Activated naive CD4-positive, alpha-beta T cell treated with anti-CD3 and anti-CD28 coated beads, Interleukin-2, amount 10 ng/mL, durations not matched to agents 7 days and 5 days (primary cell): ENCODE data around the gene SLC2A11.

Source experiments
- CTCF ChIA-PET: fragments of 350-600 bp; sonication (Branson Sonifier 250); formaldehyde crosslinking; loops from one replicate; lab custom pipeline; 2021; ENCODE audit warnings: antibody characterized with exemption; lab: Charles Lee
- DNase-seq: peaks from one replicate; pipeline ENCODE4 v3.0.0-alpha.2; 2020
- H3K27ac Mint-ChIP-seq: one replicate; pipeline ENCODE4 v1.8.0; 2021; ENCODE audit warnings: mild to moderate bottlenecking, moderate library complexity, mixed read lengths
- H3K27me3 Mint-ChIP-seq: one replicate; pipeline ENCODE4 v1.8.0; 2021; ENCODE audit warnings: mild to moderate bottlenecking, mixed read lengths
- H3K36me3 Mint-ChIP-seq: one replicate; pipeline ENCODE4 v1.8.0; 2021; ENCODE audit warnings: mixed read lengths
- H3K4me1 Mint-ChIP-seq: one replicate; pipeline ENCODE4 v1.8.0; 2021; ENCODE audit warnings: mixed read lengths
- H3K4me3 Mint-ChIP-seq: one replicate; pipeline ENCODE4 v1.8.0; 2021; ENCODE audit warnings: mild to moderate bottlenecking, moderate library complexity, mixed read lengths
- H3K9me3 Mint-ChIP-seq: one replicate; pipeline ENCODE4 v1.8.0; 2021; ENCODE audit warnings: mixed read lengths

The SLC2A11 gene

DNA sequence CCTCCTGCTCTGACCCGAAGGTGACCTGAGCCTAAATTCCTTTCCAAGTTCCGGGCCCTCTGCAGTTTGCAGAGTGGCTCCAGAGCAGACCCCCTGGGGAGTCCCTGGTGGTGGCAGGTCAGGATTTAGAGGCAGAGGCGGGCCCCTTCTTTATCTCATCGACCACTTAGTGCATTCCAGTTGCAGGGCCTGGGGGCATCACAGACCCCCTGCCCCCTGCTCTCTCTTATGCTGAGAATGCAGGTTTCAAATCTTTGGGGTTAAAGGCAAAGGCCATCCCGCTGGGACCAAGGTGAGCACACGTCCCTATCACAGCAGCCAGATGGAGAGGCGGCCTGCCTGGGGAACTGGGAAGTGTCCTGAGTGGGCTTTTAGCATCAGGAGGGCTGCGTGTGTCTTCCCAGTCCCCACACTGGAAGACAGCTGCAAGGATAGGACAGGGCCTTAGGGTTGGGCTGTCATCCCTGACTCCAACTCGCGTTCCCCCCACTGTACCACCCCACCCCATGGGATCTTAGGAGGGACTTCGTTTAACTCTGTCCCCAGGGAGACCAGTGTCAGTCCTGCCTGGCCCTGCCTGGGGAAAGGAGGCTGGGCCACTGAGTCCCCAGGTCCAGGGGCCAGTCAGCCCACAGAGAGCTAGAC lies 30.2 kb upstream of the SLC2A11 start:
- DNase-seq = no peak
- Mint-ChIP-seq H3K9me3 (no peaks in the 10 kb centered on the region), H3K27ac (peak overlapping the region; percentile 70), H3K4me3 (no peak overlapping the region), H3K27me3 (no peaks in the 10 kb centered on the region), H3K36me3 (peaks cover 59% of the 10 kb centered on the region), H3K4me1 (peaks cover 31% of the 10 kb centered on the region)
- CTCF ChIA-PET = no interaction called here

DNA sequence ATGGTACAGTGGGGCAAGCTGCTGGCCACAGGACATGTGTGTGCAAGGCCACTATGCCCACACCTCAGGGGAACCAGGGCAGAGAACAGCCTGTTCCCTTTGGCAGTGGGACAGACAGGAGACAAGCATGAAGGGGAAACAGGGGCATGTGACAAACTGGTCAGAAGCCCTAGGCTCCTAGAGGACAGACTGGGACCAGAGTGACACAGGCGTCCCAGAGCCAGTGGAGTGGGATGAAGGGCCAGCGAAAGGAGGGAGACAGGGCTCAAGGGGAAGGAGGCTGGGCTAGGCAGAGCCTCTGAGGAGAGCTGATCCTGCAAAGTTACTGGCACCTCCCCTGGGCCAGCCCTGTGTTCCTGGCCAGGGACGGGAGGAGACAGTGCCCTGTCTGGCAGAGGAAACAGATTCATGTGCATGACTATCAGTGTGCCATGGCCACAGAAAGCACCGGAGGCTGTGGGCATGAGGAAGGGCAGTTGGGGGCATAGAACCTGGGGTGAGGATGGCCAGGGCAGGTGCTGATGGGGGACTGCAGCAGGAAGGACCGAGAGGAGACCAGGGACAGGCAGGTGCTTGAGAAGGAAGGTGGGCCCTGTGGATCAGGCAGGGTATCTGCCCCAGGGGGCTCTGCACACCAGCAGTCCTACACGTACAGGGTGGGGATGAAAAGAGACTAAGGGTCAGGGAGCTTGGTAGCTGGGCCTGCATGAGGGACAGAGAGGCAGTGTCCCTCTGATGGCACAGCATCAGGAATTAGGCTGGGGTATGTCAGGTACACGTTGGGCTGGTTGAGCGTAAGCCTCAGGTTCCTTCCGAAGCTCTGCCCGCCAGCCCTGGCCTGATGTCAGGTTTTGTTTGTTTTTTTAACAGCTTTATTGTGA lies 28.6 kb upstream of the SLC2A11 start:
- Mint-ChIP-seq H3K27me3 (no peaks in the 10 kb centered on the region), H3K9me3 (no peaks in the 10 kb centered on the region), H3K36me3 (peaks cover 45% of the 10 kb centered on the region), H3K4me1 (peaks cover 21% of the 10 kb centered on the region), H3K27ac (peak overlapping the region; percentile 53), H3K4me3 (no peak overlapping the region)
- CTCF ChIA-PET = no interaction called here
- DNase-seq = no peak

GRCh38 chr22:23829845-23830372 lies 27.8 kb upstream of the SLC2A11 start:
- Mint-ChIP-seq H3K9me3 (no peaks in the 10 kb centered on the region), H3K36me3 (peaks cover 39% of the 10 kb centered on the region), H3K27me3 (no peaks in the 10 kb centered on the region), H3K27ac (no peak overlapping the region), H3K4me1 (peaks cover 20% of the 10 kb centered on the region), H3K4me3 (no peak overlapping the region)
- DNase-seq = no peak
- CTCF ChIA-PET = no interaction called here

DNA sequence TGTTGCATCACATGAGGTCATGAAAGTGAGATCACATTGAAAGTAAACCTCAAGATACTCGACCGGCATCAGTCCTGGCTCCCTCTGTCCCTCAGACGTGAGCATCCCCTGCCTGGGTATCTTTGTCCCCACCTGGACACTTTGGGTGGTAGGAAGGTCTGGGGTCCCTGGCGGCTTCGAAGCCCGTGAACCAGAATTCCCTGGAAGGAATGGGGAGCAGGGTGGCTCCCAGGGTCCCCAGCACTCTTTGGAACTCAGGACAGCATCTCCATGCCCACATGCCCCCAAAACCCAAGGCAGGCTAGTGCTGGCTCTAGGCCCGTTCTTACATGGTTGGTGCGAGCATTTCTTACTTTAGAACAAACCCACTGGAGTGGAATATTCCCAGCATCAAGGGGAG lies 26.4 kb upstream of the SLC2A11 start:
- DNase-seq = no peak
- peaks cover 8% of the 10 kb centered on the region for H3K4me1 Mint-ChIP-seq
- H3K27ac Mint-ChIP-seq = no peak overlapping the region
- H3K9me3 Mint-ChIP-seq = no peaks in the 10 kb centered on the region
- H3K27me3 Mint-ChIP-seq = no peaks in the 10 kb centered on the region
- peaks cover 35% of the 10 kb centered on the region for H3K36me3 Mint-ChIP-seq
- H3K4me3 Mint-ChIP-seq = no peak overlapping the region
- CTCF ChIA-PET = no interaction called here

DNA sequence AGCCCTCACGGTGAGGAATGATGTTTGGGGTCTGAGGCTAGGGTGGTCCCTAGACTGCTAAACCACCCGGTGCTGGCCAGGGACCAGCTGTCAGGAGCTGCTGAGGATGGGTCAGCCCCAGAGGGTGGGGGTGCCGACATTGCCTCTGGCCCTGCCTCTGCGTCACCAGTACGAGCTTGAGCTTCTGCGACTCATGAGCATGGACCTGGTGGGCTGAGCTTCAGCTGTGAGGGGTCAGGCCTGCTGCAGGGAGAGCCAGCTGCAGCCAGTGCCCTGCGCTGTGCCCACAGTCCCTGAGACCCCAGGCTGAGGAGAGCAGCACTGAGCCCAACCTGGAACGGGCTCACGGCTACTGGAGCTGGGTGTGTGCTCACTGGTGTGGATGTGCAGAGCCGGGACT lies 25.9 kb upstream of the SLC2A11 start:
- H3K36me3 Mint-ChIP-seq = peaks cover 31% of the 10 kb centered on the region
- no peaks in the 10 kb centered on the region for H3K9me3 Mint-ChIP-seq
- no peak overlapping the region for H3K4me3 Mint-ChIP-seq
- no peak for DNase-seq
- CTCF ChIA-PET = interaction anchor here (0.9 kb wide), 1 partner anchor 26 kb away, joined by 3 read pairs; the partner anchor contains the start of gene SLC2A11
- no peak overlapping the region for H3K27ac Mint-ChIP-seq
- peaks cover 6% of the 10 kb centered on the region for H3K4me1 Mint-ChIP-seq
- H3K27me3 Mint-ChIP-seq = no peaks in the 10 kb centered on the region

DNA sequence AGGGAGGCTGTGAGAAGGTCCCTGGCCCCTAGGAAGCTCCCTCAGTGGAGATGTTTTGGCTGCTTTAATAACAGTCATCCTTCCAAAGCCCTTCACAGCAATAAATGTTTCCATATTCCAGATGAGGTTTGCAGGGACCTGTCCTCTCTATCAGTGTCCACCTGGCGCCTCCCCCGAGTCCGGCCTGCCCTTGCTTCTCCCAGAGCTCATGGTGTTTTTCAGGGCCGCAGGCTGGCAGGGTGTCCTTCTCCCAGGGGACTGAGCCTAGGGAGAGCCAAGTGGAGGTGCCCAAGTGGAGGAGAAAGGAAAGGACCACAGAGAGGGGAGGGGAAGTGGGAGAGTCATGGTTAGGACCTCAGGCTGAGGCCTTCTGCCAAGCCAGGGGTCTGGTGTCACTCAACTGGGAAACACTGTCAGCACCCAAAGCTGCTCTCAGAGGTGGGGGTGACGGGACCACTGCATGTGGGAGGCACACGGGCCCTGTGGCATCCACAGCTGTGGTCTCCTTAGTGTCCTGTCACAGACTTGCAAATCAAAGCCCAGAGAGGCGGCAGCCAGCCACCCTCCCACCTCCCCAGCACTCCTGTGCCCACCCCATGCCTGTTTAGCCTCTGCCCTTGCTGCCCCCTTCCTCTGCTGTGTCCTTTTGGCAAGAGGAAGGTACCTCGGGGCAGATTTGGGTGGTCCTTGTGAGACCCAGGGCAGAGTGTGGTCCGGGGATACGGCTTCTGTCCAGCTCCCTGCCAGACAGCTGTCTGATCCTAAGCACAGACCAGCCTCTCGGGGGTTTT lies 25.3 kb upstream of the SLC2A11 start:
- H3K27ac Mint-ChIP-seq = peak overlapping the region; percentile 19
- no peaks in the 10 kb centered on the region for H3K27me3 Mint-ChIP-seq
- H3K4me1 Mint-ChIP-seq = peaks cover 9% of the 10 kb centered on the region
- no peak overlapping the region for H3K4me3 Mint-ChIP-seq
- CTCF ChIA-PET = interaction anchor here (0.9 kb wide), 1 partner anchor 26 kb away, joined by 3 read pairs; the partner anchor contains the start of gene SLC2A11
- H3K9me3 Mint-ChIP-seq = no peaks in the 10 kb centered on the region
- DNase-seq = no peak
- peaks cover 30% of the 10 kb centered on the region for H3K36me3 Mint-ChIP-seq

DNA sequence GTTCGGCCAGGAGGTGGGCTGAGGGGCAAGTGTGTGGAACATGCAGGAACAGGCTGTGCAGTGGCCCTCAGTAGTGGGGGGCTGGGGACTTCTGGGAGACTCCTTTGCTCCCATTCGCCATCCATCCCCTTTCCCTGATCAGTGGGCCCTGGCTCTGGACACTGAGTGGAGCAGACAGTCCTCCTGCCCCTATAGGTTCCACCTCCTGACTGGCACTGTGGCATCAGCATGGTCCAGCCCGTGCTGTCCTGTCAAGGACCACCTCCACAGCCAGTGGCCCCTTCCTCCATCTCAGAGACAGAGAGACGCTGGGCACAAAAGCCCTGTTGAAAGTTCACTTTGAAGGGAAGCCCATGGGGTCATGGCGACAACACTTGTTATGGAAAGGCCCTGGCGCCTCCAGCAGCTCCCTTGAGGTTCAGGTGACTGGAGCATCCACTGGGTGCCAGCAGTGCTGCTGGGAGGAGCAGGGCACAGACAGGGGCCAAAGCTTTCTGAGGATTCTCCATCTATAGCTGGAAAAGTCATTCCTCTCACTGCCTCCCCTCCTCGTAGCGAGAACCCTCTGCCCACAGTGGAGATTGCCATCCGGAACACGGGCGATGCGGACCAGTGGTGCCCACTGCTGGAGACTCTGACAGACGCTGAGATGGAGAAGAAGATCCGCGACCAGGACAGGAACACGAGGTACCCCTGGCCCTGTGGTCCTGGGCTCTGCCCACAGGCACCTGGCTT lies 24.5 kb upstream of the SLC2A11 start:
- Mint-ChIP-seq H3K27ac (no peak overlapping the region), H3K4me3 (no peak overlapping the region), H3K36me3 (peaks cover 35% of the 10 kb centered on the region), H3K27me3 (no peaks in the 10 kb centered on the region), H3K9me3 (no peaks in the 10 kb centered on the region), H3K4me1 (peaks cover 14% of the 10 kb centered on the region)
- DNase-seq = no peak
- CTCF ChIA-PET = no interaction called here

GRCh38 chr22:23833911-23834317 lies 23.8 kb upstream of the SLC2A11 start:
- H3K27me3 Mint-ChIP-seq = peaks cover 1% of the 10 kb centered on the region
- no peaks in the 10 kb centered on the region for H3K9me3 Mint-ChIP-seq
- DNase-seq = peak; percentile 19
- H3K36me3 Mint-ChIP-seq = peaks cover 31% of the 10 kb centered on the region
- no peak overlapping the region for H3K27ac Mint-ChIP-seq
- H3K4me1 Mint-ChIP-seq = peaks cover 17% of the 10 kb centered on the region
- CTCF ChIA-PET = no interaction called here
- no peak overlapping the region for H3K4me3 Mint-ChIP-seq

- no peak for DNase-seq
- Mint-ChIP-seq H3K36me3 (peaks cover 26% of the 10 kb centered on the region), H3K4me1 (peaks cover 22% of the 10 kb centered on the region), H3K27ac (no peak overlapping the region), H3K27me3 (peaks cover 6% of the 10 kb centered on the region), H3K4me3 (no peak overlapping the region), H3K9me3 (no peaks in the 10 kb centered on the region)
- CTCF ChIA-PET = no interaction called here
Measured at GRCh38 chr22:23834406-23834792, 23.3 kb upstream of the SLC2A11 start.

GRCh38 chr22:23834793-23835483 lies 22.7 kb upstream of the SLC2A11 start:
- Mint-ChIP-seq H3K36me3 (peaks cover 21% of the 10 kb centered on the region), H3K4me1 (peaks cover 26% of the 10 kb centered on the region), H3K4me3 (no peak overlapping the region), H3K9me3 (no peaks in the 10 kb centered on the region), H3K27ac (peak overlapping the region; percentile 49), H3K27me3 (peaks cover 6% of the 10 kb centered on the region)
- peak; percentile 16 for DNase-seq
- CTCF ChIA-PET = interaction anchor here (1.3 kb wide), 1 partner anchor 16 kb away, joined by 3 read pairs; no protein-coding TSS in a partner anchor

- peaks cover 6% of the 10 kb centered on the region for H3K27me3 Mint-ChIP-seq
- H3K9me3 Mint-ChIP-seq = no peaks in the 10 kb centered on the region
- DNase-seq = peak; percentile 11
- H3K4me1 Mint-ChIP-seq = peaks cover 25% of the 10 kb centered on the region
- peaks cover 16% of the 10 kb centered on the region for H3K36me3 Mint-ChIP-seq
- no peak overlapping the region for H3K4me3 Mint-ChIP-seq
- CTCF ChIA-PET = interaction anchor here (1.3 kb wide), 1 partner anchor 16 kb away, joined by 3 read pairs; no protein-coding TSS in a partner anchor
- peak overlapping the region; percentile 49 for H3K27ac Mint-ChIP-seq
Measured at GRCh38 chr22:23835484-23836144, 22.1 kb upstream of the SLC2A11 start.

DNA sequence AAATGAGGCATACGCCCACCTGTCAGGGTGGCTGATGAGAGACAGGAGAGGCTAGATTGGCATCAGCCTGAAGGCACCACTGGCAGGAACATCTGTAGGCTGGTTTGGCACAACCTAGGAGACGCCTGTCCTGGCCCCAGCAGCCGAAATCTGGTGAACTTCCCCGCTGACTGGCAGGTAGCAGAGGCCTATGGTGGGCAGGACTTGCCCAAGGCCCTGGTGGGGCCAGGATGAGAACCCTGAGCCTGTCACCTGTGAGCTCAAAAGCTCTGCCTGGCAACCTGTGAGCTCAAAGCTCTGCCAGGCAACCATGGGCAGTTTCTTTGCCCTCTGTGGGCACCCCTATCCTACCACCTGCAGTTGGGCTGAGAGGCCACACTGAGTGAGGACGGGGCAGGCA lies 21.4 kb upstream of the SLC2A11 start:
- Mint-ChIP-seq H3K27ac (peak overlapping the region; percentile 63), H3K4me1 (peaks cover 25% of the 10 kb centered on the region), H3K4me3 (peak overlapping the region; percentile 27), H3K36me3 (peaks cover 11% of the 10 kb centered on the region), H3K9me3 (no peaks in the 10 kb centered on the region), H3K27me3 (peaks cover 11% of the 10 kb centered on the region)
- CTCF ChIA-PET = interaction anchor here (1.4 kb wide), 1 partner anchor 68 kb away, joined by 5 read pairs; no protein-coding TSS in a partner anchor
- peak; percentile 20 for DNase-seq
